Subcutaneous abdominal adipose tissue (tissue), 5 donors: ENCODE results near the gene CCNJ.
"Not testable (repeated sequence)": the region's sequence is repeated elsewhere in the genome, so short reads cannot be mapped to it uniquely, and the experiment has no call there.

Experiments
- H3K27ac ChIP-seq: one replicate; pipeline ENCODE4 v1.7.0; 2013; ENCODE audit warnings: low read depth, mild to moderate bottlenecking, inconsistent platforms, low read length, moderate library complexity
- H3K27me3 ChIP-seq, 5 donors: one replicate each; pipeline ENCODE4 v1.7.0; 2013; ENCODE audit warnings: low read length in 5 of 5, inconsistent platforms in 1 of 5; ENCODE audit not compliant: control insufficient read depth in 5 of 5, insufficient read depth in 4 of 5
- H3K36me3 ChIP-seq, 5 donors: one replicate each; pipeline ENCODE4 v1.7.0; 2013; ENCODE audit warnings: low read length in 5 of 5; ENCODE audit not compliant: control insufficient read depth in 5 of 5, insufficient read depth in 5 of 5
- H3K4me1 ChIP-seq, 5 donors: one replicate each; pipeline ENCODE4 v1.7.0; 2013; ENCODE audit warnings: low read length in 5 of 5, mild to moderate bottlenecking in 3 of 5, moderate library complexity in 1 of 5; ENCODE audit not compliant: control insufficient read depth in 5 of 5, insufficient read depth in 5 of 5
- H3K4me3 ChIP-seq, 5 donors: one replicate each; pipeline ENCODE4 v1.7.0; 2013; ENCODE audit warnings: low read length in 5 of 5, low read depth in 1 of 5
- H3K9ac ChIP-seq, 5 donors: one replicate each; pipeline ENCODE4 v1.7.0; 2013; ENCODE audit warnings: low read length in 5 of 5, mild to moderate bottlenecking in 4 of 5, moderate library complexity in 3 of 5
- H3K9me3 ChIP-seq, 5 donors: one replicate each; pipeline ENCODE4 v1.7.0; 2013; ENCODE audit warnings: low read length in 5 of 5; ENCODE audit not compliant: control insufficient read depth in 5 of 5
- donor health status: healthy.
- donor health status: healthy.
- donor health status: healthy.
- donor health status: healthy.
- donor health status: healthy.

The CCNJ gene

DNA sequence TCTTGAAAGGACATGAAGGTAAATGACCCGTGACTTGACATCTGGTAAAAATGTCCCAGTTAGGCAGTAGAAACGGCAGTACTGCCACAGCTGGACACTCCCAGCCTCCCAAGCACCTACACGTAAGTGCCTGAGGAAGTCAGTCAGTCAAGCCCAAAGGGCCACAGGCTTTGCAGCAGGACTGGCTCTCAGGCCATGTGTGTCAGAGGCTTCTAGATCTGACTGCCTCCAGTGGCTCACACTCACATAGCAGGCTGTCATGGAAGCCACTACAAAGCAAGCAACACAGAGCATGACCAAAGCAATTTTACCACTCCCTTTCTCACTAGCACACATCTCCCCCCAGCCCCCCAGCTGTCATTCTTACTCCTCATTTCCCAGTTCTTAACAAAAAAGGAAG lies 17.8 kb upstream of the CCNJ start:
- Histone ChIP-seq H3K36me3 (peaks cover 0 to 2% (median 0%) of the 10 kb centered on the region in 5 donors), H3K9me3 (no peaks in the 10 kb centered on the region), H3K27me3 (no peaks in the 10 kb centered on the region), H3K4me1 (no peaks in the 10 kb centered on the region), H3K27ac (no peak overlapping the region), H3K4me3 (no peak overlapping the region), H3K9ac (no peak overlapping the region)

DNA sequence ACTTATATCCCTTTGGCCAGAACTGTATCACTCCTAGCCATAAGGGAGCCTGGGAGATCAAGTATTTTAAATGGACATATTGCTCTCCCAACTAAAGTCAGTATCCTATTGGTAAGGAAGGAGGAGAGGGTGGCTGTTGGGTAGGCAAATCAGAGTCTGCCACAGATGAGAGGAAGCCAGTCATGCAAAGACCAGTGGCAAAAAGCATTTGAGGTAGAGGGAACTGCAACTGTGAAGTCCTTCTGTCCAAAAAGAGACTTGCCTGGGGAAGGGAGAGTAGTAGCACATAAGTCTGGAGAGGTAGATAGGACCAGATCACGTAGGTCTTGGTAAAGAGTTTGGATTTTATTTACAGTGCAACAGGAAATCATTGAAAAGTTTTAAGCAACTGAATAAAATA lies 8.8 kb upstream of the CCNJ start:
- Histone ChIP-seq H3K27ac (no peak overlapping the region), H3K9me3 (no peaks in the 10 kb centered on the region)

GRCh38 chr10:96038476-96039387 lies 4.7 kb upstream of the CCNJ start:
- Histone ChIP-seq H3K36me3 (no peaks in the 10 kb centered on the region), H3K9ac (no peak overlapping the region), H3K27ac (no peak overlapping the region), H3K4me3 (no peak overlapping the region), H3K27me3 (no peaks in the 10 kb centered on the region), H3K9me3 (no peaks in the 10 kb centered on the region), H3K4me1 (peaks cover 0 to 9% (median 5%) of the 10 kb centered on the region in 5 donors)

More for the DNA sequence above, 8.8 kb upstream of the CCNJ start:
- Histone ChIP-seq H3K9ac (no peak overlapping the region), H3K27me3 (no peaks in the 10 kb centered on the region), H3K4me1 (no peaks in the 10 kb centered on the region), H3K4me3 (no peak overlapping the region), H3K36me3 (no peaks in the 10 kb centered on the region)

DNA sequence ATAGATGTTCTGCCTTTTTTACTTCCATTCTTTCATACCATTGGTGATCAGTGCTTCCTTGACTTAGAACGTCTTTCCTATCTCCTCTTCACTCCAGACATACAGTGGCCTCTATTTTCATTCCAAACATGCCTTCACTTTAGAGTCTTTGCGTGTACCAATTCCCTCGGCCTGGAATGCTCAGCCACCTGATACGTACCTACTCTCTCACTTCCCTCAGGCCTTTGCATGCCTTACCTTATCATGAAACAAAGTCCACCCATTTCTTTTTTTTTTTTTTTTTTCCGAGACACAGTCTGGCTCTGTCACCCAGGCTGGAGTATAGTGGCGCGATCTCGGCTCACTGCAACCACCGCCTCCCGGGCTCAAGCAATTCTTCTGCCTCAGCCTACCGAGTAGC lies 2.2 kb upstream of the CCNJ start:
- H3K4me3 ChIP-seq, result no peak overlapping the region
- no peaks in the 10 kb centered on the region for H3K27me3 ChIP-seq
- H3K27ac ChIP-seq, result no peak overlapping the region
- H3K9me3 ChIP-seq, result no peaks in the 10 kb centered on the region
- peaks cover 0 to 27% (median 20%) of the 10 kb centered on the region in 5 donors for H3K4me1 ChIP-seq
- no peak overlapping the region for H3K9ac ChIP-seq
- H3K36me3 ChIP-seq, result no peaks in the 10 kb centered on the region

DNA sequence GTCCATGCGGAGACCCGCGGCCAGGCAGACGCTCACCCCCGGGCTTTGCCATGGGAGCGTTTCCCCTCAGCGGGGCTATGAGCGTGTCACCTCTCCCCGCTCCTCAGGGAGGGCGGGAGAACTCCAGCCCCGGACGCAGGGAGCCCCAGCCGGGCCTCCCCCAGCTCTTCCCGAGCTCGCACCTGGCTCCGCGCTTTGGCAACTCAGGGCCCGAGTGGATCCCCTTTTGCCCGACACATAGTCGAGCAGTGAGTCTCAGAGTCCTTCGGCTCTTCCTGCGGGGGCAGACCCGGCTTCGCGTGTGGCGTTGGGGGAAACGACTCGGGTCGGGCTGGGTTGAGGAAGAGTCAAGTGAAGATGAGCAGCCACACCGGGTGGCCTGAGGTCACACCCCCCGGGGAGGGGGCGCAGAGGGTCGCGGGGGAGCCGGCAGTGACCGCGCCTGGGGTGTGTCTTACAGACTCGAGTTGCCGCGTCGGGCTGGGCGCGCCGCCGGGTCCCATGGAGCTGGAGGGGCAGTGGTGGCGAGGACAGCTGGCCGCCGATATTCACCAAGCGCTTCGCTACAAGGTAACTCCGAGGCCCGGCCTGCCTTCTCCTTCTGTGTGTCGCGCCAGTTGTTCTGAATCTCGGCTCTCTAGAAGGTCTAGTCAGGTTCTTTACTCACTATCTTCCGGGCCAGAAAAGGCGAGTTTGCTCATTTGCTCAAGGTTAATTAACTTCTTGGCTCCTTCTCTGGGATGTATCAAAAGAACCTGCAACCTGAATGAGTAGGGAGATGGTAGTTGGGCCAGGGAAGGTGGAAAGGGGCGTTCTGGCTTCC lies 721 bp downstream of the CCNJ start:
- Histone ChIP-seq H3K4me1 (peaks cover 0 to 27% (median 20%) of the 10 kb centered on the region in 5 donors), H3K9me3 (no peaks in the 10 kb centered on the region), H3K27ac (peak overlapping the region; percentile 88), H3K36me3 (peaks cover 0 to 18% (median 0%) of the 10 kb centered on the region in 5 donors), H3K27me3 (no peaks in the 10 kb centered on the region), H3K9ac (peak overlapping the region; percentile 22 to 94 (median 92)), H3K4me3 (peak overlapping the region; percentile 79 to 88 (median 83))

GRCh38 chr10:96044736-96045135 lies 1.4 kb downstream of the CCNJ start:
- peak overlapping the region; percentile 79 to 88 (median 83) for H3K4me3 ChIP-seq
- H3K27ac ChIP-seq, result peak overlapping the region; percentile 88
- no peaks in the 10 kb centered on the region for H3K9me3 ChIP-seq
- H3K4me1 ChIP-seq, result peaks cover 0 to 27% (median 20%) of the 10 kb centered on the region in 5 donors
- H3K36me3 ChIP-seq, result peaks cover 0 to 19% (median 0%) of the 10 kb centered on the region in 5 donors
- H3K27me3 ChIP-seq, result no peaks in the 10 kb centered on the region
- H3K9ac ChIP-seq, result peak overlapping the region; percentile 22 to 94 (median 92)

DNA sequence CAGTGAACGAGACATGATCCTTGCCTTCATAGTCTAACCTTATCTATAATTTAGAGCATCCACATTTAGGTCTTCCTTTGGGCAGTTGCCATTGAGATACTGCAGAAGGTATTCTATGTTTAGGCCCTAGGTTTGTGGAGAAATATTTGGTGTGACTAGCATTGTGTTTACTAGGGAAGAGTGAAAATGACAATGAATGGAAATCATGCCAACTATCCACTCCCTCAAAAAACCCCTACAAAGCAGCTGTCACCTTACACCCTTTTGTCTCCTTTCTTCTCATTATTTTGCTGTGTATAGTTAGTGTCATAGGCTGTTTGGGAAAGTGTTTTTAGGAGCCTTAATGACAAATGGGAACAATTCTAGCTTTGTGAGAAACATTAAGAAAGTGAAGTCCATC lies 3.2 kb downstream of the CCNJ start:
- peaks cover 0 to 19% (median 3%) of the 10 kb centered on the region in 5 donors for H3K36me3 ChIP-seq
- H3K9me3 ChIP-seq, result no peaks in the 10 kb centered on the region
- no peak overlapping the region for H3K4me3 ChIP-seq
- H3K9ac ChIP-seq, result no peak overlapping the region
- no peaks in the 10 kb centered on the region for H3K27me3 ChIP-seq
- H3K4me1 ChIP-seq, result peaks cover 0 to 27% (median 20%) of the 10 kb centered on the region in 5 donors
- no peak overlapping the region for H3K27ac ChIP-seq

DNA sequence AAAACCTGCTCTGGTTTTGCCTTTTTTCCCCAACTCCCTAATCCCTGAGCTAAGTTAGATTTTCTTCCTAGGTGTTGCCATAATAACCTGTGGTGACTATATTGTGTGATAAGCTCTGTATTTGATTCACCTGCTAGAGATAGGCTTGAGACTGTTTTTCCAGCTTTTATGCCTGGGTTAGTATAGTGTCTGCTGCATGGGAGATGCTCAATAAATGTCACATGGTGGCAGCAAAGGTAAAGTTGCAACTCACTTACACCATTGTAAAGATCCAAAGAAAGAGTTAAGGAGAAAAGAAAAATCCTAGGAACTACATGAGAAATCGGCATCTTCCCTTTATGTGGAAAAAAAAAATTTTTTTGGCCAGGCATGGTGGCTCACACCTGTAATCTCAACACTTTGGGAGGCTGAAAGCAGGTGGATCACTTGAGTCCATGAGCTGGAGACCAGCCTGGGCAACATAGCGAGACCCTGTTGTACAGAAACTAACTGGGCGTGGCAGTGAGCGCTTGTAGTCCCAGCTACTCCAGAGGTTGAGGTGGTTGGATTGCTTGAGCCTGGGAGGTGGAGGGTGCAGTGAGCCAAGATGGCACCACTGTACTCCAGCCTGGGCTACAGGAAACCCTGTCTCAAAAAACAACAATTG lies 3.7 kb downstream of the CCNJ start:
- peaks cover 0 to 27% (median 20%) of the 10 kb centered on the region in 5 donors for H3K4me1 ChIP-seq
- H3K27ac ChIP-seq, result no peak overlapping the region

GRCh38 chr10:96047925-96048324 lies 4.5 kb downstream of the CCNJ start:
- H3K9ac ChIP-seq, H3K27ac ChIP-seq, H3K9me3 ChIP-seq, H3K27me3 ChIP-seq, H3K4me3 ChIP-seq: not testable (repeated sequence)
- Histone ChIP-seq H3K4me1 (peaks cover 0 to 22% (median 16%) of the 10 kb centered on the region in 5 donors), H3K36me3 (peaks cover 0 to 22% (median 3%) of the 10 kb centered on the region in 5 donors)

More for the DNA sequence above, 3.7 kb downstream of the CCNJ start:
- no peak overlapping the region for H3K4me3 ChIP-seq
- no peaks in the 10 kb centered on the region for H3K9me3 ChIP-seq
- no peaks in the 10 kb centered on the region for H3K27me3 ChIP-seq
- peaks cover 0 to 19% (median 3%) of the 10 kb centered on the region in 5 donors for H3K36me3 ChIP-seq
- no peak overlapping the region for H3K9ac ChIP-seq
